Dendritic cell treated with granulocyte-macrophage colony-stimulating factor and Interleukin-4, amounts not matched to agents 40 ng/mL and 50 ng/mL, for 4 days (primary cell): ENCODE measurements around the gene TMCO4.
"Not testable (repeated sequence)": the region's sequence is repeated elsewhere in the genome, so short reads cannot be mapped to it uniquely, and the experiment has no call there.

Experiments used
- H3K27ac Mint-ChIP-seq: one replicate; pipeline ENCODE4 v1.8.0; 2022; ENCODE audit warnings: mild to moderate bottlenecking, mixed read lengths
- H3K27me3 Mint-ChIP-seq: one replicate; pipeline ENCODE4 v1.8.0; 2022; ENCODE audit warnings: mild to moderate bottlenecking, mixed read lengths
- H3K36me3 Mint-ChIP-seq: one replicate; pipeline ENCODE4 v1.8.0; 2022; ENCODE audit warnings: low read depth, mixed read lengths
- H3K4me1 Mint-ChIP-seq: one replicate; pipeline ENCODE4 v1.8.0; 2022; ENCODE audit warnings: low read depth, mixed read lengths
- H3K4me3 Mint-ChIP-seq: one replicate; pipeline ENCODE4 v1.8.0; 2022; ENCODE audit warnings: mild to moderate bottlenecking, moderate library complexity, mixed read lengths
- H3K9me3 Mint-ChIP-seq: one replicate; pipeline ENCODE4 v1.8.0; 2022; ENCODE audit warnings: mixed read lengths
- intact Hi-C: fragments of 100-400 bp; cut with micrococcal nuclease; formaldehyde crosslinking; loops from one replicate; pipeline ENCODE4 v1.15.0; 2022

Gene TMCO4

DNA sequence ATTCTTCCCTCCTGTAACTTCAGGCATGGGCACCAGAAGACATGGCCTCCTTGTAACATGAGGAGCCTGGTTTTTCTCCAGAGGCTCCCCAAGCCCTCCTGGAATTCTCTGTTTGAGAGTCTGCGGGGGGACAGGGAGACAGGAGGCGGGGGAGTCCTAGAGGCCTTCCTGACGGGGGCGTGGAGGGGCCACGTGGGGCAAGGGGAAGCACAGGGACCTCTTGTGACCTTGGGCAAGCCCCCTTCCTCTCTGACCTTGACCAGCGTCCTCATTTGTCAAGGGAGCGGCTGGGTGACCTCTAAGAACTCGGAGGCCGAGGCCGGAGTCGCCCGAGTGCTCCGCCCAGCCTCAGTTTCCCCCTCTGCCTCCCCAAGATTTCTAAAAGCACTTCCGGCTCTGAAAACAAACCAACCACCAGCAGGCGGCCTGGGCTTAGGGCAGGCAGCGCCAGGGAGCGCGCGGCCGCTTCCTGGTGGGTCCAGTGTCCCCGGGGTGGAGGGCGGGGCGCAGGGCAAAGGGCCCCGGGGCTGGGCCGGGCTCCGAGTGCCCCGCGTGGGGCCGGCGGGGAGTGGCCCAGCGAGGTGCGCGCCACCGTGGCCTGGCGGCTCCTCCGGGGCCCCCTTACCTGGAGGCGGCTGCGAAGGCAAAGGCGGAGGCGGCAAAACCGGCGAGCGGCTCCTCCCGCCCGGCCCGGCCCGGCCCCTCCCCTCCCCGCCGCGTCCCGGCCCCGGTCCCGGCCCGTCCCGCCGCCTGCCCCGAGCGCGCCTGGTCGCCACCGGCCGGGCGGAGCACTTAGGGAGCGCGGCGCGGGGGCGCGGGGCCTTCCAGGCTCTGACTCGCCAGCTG lies at the start of gene TMCO4:
TMCO4 (minus strand) TSS at position 687 of the 846 bp plus-strand sequence. CDS start 19,158 bp downstream, outside the sequence.
- peaks cover 41% of the 10 kb centered on the region for H3K4me1 Mint-ChIP-seq
- H3K27me3 Mint-ChIP-seq = peaks cover 8% of the 10 kb centered on the region
- peak within 1 kb of the TSS; percentile 96 for H3K27ac Mint-ChIP-seq
- intact Hi-C loops = no loop called here
- peak within 1 kb of the TSS; percentile 82 for H3K4me3 Mint-ChIP-seq
- no peaks in the 10 kb centered on the region for H3K9me3 Mint-ChIP-seq
- peaks cover 16% of the 10 kb centered on the region for H3K36me3 Mint-ChIP-seq

DNA sequence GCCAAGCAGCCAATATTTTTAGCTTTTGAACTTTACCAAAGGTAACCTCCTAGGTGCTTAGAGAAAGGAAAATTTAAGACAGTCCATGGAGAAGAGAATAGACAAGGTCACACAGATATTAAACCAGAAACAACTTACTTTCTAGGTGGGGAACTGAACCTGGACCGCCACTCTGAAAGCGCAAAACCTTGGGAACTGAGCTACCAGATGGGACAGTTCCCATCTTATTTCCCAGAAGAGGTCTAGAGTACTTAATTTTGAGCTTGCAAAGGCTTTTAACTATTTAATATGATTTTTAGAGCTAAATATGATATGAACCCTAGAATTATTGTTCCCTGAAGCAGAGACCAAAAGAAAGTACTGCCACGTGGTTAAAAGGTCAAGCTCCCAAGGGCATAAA lies 49.6 kb upstream of the TMCO4 start:
- H3K9me3 Mint-ChIP-seq, intact Hi-C loops, H3K36me3 Mint-ChIP-seq, H3K4me3 Mint-ChIP-seq, H3K4me1 Mint-ChIP-seq, H3K27ac Mint-ChIP-seq: not testable (repeated sequence)
- peaks cover 36% of the 10 kb centered on the region for H3K27me3 Mint-ChIP-seq

DNA sequence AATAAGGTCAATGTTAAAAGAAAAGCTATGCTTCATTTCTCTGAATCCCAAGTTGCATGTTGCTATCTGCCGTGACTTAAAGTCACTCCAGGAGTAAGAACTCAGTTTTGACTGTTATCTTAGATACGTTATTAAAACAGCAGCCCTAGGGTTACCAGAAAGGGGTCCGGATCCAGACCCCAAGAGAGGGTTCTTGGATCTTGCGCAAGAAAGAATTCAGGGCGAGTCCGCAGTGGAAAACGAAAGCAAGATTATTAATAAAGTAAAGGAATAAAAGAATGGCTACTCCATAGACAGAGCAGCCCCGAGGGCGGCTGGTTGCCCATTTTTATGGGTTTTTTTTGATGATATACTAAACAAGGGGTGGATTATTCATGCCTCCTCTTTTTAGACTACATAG lies 47.6 kb upstream of the TMCO4 start:
- H3K4me1 Mint-ChIP-seq, H3K4me3 Mint-ChIP-seq, H3K9me3 Mint-ChIP-seq, H3K36me3 Mint-ChIP-seq, intact Hi-C loops, H3K27ac Mint-ChIP-seq: not testable (repeated sequence)
- peaks cover 39% of the 10 kb centered on the region for H3K27me3 Mint-ChIP-seq

DNA sequence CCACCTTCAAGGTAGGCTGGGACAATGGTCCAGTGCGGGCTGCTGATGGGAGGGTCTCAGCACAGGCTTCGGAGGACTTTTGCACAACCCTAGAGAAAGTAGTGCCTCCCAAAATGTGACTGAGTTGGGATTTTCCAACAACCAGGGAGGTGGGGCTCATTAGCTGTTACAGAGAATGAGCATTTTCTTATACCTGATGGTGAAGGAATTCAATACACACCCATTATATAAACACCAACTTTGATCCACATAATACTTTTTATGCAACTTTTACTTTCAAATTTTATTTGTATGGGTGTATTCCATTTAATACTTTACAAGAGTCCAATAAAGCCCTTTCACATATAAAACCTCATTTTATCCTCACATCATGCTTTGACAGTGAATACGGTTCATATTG lies 46.6 kb upstream of the TMCO4 start:
- Mint-ChIP-seq H3K27me3 (peaks cover 39% of the 10 kb centered on the region), H3K9me3 (no peaks in the 10 kb centered on the region), H3K36me3 (no peaks in the 10 kb centered on the region), H3K4me3 (no peak overlapping the region), H3K27ac (no peak overlapping the region), H3K4me1 (peaks cover 4% of the 10 kb centered on the region)
- intact Hi-C loops = no loop called here

DNA sequence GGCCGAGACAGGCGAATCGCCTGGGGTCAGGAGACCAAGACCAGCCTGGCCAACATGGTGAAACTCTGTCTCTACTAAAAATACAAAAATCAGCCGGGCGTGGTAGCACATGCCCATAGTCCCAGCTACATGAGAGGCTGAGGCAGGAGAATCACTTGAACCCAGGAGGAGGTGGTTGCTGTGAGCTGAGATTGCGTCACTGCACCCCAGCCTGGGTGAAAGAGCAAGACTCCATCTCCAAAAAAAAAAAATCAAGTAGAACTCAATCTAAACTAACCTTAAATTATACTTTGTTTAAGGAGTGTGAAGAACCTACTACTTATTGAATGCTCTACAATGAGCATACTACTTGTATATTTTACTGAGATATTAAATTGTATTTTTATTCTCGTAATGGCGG lies 45.8 kb upstream of the TMCO4 start:
- H3K27me3 Mint-ChIP-seq = peaks cover 39% of the 10 kb centered on the region
- intact Hi-C loops = no loop called here
- H3K36me3 Mint-ChIP-seq = no peaks in the 10 kb centered on the region
- no peak overlapping the region for H3K4me3 Mint-ChIP-seq
- no peak overlapping the region for H3K27ac Mint-ChIP-seq
- H3K4me1 Mint-ChIP-seq = peaks cover 4% of the 10 kb centered on the region
- no peaks in the 10 kb centered on the region for H3K9me3 Mint-ChIP-seq

DNA sequence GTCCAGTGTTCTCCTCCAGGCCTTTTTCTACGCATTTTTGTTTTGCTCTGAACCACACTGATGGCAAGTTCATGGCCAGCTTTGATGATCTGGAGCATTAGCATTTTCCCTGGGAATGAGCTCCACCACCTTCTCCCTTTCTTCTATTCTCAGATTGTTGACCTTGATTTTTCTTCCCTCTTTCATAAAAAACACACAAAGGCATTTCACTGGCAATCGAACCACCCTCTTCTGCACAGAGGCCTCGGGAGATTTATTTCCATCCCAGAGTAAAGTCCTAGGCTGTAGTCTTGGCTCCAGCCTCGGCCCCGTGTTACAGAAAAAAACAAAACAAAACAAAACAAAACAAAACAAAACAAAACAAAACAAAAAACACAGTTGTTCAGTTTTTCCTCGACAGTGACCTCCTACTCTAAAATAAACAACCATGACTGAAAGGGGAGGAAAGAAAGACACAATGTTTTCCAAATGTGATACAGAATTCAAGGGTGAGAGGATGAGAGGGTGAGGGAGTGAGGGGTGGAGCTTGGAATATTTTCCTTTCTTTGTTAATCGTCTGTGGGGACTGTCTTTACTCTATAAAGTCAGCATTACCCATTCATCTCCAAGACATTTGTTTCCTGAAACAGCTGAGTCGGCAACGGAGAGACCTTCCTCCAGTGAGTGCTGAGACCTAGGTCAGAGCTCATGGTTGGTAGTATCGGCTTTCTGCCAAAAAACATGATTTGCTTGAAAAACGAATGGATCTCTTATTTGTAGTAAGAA lies 45.2 kb upstream of the TMCO4 start:
- Mint-ChIP-seq H3K27me3 (peaks cover 37% of the 10 kb centered on the region), H3K4me1 (peaks cover 4% of the 10 kb centered on the region), H3K27ac (no peak overlapping the region), H3K9me3 (no peaks in the 10 kb centered on the region), H3K36me3 (no peaks in the 10 kb centered on the region), H3K4me3 (no peak overlapping the region)
- intact Hi-C loops = no loop called here

DNA sequence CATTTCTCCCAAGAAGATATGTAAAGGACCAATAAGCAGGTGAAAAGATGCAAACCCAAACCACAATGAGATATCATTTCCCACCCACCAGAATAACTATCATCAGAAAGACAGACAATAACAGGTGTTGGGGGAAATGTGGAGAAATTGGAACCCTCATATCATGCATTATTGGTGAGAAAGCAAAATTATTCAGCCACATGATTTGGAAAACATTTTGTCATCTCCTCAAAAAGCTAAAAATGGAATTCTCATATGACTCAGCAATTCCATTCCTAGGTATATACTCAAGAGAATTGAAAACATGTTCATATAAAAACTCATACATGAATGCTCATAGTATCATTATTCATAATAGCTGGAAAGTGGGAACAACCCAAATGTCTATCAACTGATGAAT lies 40.5 kb upstream of the TMCO4 start:
- Mint-ChIP-seq H3K27me3 (peaks cover 19% of the 10 kb centered on the region), H3K9me3 (peaks cover 9% of the 10 kb centered on the region), H3K27ac (no peak overlapping the region), H3K4me1 (peaks cover 20% of the 10 kb centered on the region), H3K36me3 (no peaks in the 10 kb centered on the region), H3K4me3 (no peak overlapping the region)
- intact Hi-C loops = no loop called here

DNA sequence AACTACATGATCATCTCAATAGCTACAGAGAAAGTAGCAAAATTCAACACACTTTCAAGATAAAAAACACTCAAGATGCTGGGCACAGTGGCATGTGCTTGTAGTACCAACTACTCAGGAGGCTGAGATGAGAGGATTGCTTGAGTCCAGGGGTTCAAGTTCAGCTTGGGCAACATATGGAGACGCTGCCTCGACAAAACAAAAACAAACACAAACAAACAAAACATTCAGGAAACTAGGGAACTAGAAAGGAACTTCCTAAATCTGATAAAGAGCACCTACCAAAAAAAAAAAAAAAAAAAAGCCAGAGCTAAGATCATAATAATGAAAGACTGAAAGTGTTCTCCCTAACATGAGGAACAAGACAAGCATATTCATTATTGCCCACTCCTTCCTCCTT lies 38.1 kb upstream of the TMCO4 start:
- Mint-ChIP-seq H3K4me1 (peaks cover 16% of the 10 kb centered on the region), H3K27me3 (peaks cover 18% of the 10 kb centered on the region), H3K4me3 (no peak overlapping the region), H3K27ac (no peak overlapping the region), H3K9me3 (peaks cover 9% of the 10 kb centered on the region), H3K36me3 (no peaks in the 10 kb centered on the region)
- intact Hi-C loops = no loop called here

DNA sequence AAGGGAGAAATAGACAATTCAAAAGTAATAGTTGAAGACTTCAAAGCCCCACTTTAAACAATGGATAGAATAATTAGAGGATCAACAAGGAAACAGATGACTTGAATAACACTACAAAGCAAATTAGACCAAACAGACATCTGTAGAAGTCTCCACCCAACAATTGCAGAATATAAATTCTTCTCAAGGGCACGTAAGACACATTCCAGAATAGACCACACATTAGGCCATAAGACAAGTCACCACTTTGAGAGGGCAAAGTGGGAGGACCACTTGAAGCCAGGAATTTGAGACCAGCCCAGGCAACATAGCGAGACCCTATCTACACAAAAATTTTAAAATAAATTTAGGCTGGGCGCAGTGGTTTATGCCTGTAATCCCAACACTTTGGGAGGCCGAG lies 35.9 kb upstream of the TMCO4 start:
- intact Hi-C loops = no loop called here
- H3K4me1 Mint-ChIP-seq = peaks cover 16% of the 10 kb centered on the region
- no peak overlapping the region for H3K27ac Mint-ChIP-seq
- peaks cover 18% of the 10 kb centered on the region for H3K9me3 Mint-ChIP-seq
- H3K27me3 Mint-ChIP-seq = peaks cover 29% of the 10 kb centered on the region
- no peaks in the 10 kb centered on the region for H3K36me3 Mint-ChIP-seq
- H3K4me3 Mint-ChIP-seq = no peak overlapping the region

DNA sequence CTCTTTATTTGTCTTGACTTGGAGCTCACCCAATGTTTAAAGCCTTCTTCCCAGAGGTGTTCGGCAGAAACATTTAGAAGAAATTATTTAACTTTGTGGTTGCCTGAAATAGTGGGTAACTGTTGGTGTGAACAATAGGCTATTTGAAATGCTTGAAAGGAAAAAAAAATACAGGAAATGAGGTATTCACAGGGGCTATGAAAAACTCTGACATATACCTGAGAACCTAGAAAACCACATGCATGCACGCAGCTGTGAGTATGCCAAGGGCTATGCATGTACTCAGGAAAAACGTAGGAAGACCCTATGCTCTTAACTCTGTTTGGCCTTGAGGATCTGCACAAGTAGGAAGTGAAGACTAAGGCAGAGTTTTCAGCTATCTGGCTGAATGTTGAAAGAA lies 31.7 kb upstream of the TMCO4 start:
- Mint-ChIP-seq H3K4me3 (no peak overlapping the region), H3K36me3 (no peaks in the 10 kb centered on the region), H3K4me1 (no peaks in the 10 kb centered on the region), H3K27ac (no peak overlapping the region), H3K27me3 (peaks cover 34% of the 10 kb centered on the region), H3K9me3 (peaks cover 8% of the 10 kb centered on the region)
- intact Hi-C loops = no loop called here

DNA sequence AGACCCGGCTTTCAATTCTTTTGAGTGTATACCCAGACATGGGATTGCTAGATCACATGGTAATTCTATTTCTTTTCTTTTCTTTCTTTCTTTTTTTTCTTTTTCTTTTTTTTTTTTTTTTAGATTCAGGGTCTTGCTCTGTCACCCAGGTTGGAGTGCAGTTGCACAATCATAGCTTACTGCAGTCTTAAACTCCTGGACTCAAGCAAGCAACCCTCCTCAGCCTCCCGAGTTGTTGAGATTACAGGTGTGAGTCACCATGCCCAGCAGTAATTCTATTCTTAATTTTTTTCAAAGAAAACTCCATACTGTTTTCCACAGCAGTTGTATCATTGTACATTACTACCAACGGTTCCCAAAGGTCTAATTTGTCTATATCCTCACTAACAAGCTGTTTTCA lies 28.8 kb upstream of the TMCO4 start:
- no peaks in the 10 kb centered on the region for H3K4me1 Mint-ChIP-seq
- intact Hi-C loops = no loop called here
- H3K9me3 Mint-ChIP-seq = peaks cover 8% of the 10 kb centered on the region
- no peak overlapping the region for H3K27ac Mint-ChIP-seq
- no peaks in the 10 kb centered on the region for H3K36me3 Mint-ChIP-seq
- H3K4me3 Mint-ChIP-seq = no peak overlapping the region
- peaks cover 37% of the 10 kb centered on the region for H3K27me3 Mint-ChIP-seq

DNA sequence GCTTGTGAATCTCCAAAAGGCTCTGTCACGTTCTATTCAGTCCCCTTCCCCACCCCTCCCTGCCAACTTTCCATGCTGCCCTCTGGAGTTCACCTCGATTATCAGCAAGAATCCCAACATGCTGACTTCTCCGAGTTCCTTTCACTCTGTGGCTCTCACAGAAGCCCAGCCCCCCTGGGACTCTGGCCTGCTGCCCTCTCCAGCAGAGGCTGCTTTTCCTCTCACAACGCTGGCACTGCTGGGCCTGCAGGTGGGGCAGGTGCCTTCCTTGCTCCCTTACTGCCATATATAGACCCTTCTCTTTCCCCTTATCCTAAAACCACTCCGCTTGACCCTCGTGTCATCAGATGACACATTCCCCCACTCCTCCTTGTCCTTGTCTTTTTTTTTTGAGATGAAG lies 25.6 kb upstream of the TMCO4 start:
- Mint-ChIP-seq H3K4me3 (no peak overlapping the region), H3K9me3 (no peaks in the 10 kb centered on the region), H3K4me1 (no peaks in the 10 kb centered on the region), H3K36me3 (no peaks in the 10 kb centered on the region), H3K27ac (no peak overlapping the region), H3K27me3 (peaks cover 25% of the 10 kb centered on the region)
- intact Hi-C loops = no loop called here

DNA sequence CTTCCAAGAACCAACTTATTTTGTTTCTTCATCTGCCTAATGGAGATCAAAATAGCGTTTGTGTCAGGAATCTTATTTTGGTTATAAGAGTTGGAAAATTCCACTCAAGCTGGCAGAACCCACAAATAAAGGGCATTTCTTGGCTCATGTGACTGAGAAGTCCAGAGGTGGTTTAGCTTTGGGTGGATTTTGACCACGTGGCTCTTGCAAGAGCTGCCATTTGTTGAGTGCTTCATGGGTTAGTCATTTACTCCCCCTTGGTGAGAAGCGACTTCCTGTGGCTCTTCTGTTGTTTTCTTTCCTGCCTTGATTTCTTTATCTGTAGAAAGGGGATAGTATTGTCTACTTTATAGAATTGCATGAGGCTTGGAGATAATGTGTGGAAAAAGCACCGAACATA lies 24.8 kb upstream of the TMCO4 start:
- intact Hi-C loops = no loop called here
- Mint-ChIP-seq H3K36me3 (no peaks in the 10 kb centered on the region), H3K27me3 (peaks cover 23% of the 10 kb centered on the region), H3K4me1 (no peaks in the 10 kb centered on the region), H3K9me3 (no peaks in the 10 kb centered on the region), H3K27ac (no peak overlapping the region), H3K4me3 (no peak overlapping the region)

DNA sequence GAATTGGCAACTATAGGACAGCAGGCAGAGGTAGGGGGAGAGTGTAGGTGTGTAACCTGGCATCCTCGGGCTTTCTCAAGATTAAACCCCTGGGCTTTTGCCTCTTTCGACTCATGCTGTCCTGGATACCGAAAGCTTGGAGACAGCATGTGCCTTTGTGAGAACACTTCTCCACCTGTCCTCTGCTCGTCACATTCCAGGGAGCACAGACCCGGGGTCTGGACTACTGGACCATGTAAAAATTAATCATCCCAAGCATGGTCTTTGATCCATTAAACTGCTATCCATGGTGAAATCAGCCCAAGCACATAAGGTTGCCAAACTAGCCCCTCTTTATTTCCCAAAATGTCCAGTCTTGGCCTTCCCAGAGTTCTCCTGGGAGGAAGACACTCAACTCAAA lies 24.3 kb upstream of the TMCO4 start:
- no peaks in the 10 kb centered on the region for H3K36me3 Mint-ChIP-seq
- H3K9me3 Mint-ChIP-seq = no peaks in the 10 kb centered on the region
- no peaks in the 10 kb centered on the region for H3K4me1 Mint-ChIP-seq
- H3K27ac Mint-ChIP-seq = no peak overlapping the region
- intact Hi-C loops = no loop called here
- H3K4me3 Mint-ChIP-seq = no peak overlapping the region
- peaks cover 23% of the 10 kb centered on the region for H3K27me3 Mint-ChIP-seq
